Subcutaneous abdominal adipose tissue (tissue), 5 donors: ENCODE measurements around the gene PCDH9.

ENCODE experiments used
- H3K27ac ChIP-seq: one replicate; pipeline ENCODE4 v1.7.0; 2013; ENCODE audit warnings: low read depth, mild to moderate bottlenecking, inconsistent platforms, low read length, moderate library complexity
- H3K27me3 ChIP-seq, 5 donors: one replicate each; pipeline ENCODE4 v1.7.0; 2013; ENCODE audit warnings: low read length in 5 of 5, inconsistent platforms in 1 of 5; ENCODE audit not compliant: control insufficient read depth in 5 of 5, insufficient read depth in 4 of 5
- H3K36me3 ChIP-seq, 5 donors: one replicate each; pipeline ENCODE4 v1.7.0; 2013; ENCODE audit warnings: low read length in 5 of 5; ENCODE audit not compliant: control insufficient read depth in 5 of 5, insufficient read depth in 5 of 5
- H3K4me1 ChIP-seq, 5 donors: one replicate each; pipeline ENCODE4 v1.7.0; 2013; ENCODE audit warnings: low read length in 5 of 5, mild to moderate bottlenecking in 3 of 5, moderate library complexity in 1 of 5; ENCODE audit not compliant: control insufficient read depth in 5 of 5, insufficient read depth in 5 of 5
- H3K4me3 ChIP-seq, 5 donors: one replicate each; pipeline ENCODE4 v1.7.0; 2013; ENCODE audit warnings: low read length in 5 of 5, low read depth in 1 of 5
- H3K9ac ChIP-seq, 5 donors: one replicate each; pipeline ENCODE4 v1.7.0; 2013; ENCODE audit warnings: low read length in 5 of 5, mild to moderate bottlenecking in 4 of 5, moderate library complexity in 3 of 5
- H3K9me3 ChIP-seq, 5 donors: one replicate each; pipeline ENCODE4 v1.7.0; 2013; ENCODE audit warnings: low read length in 5 of 5; ENCODE audit not compliant: control insufficient read depth in 5 of 5
- donor health status: healthy.
- donor health status: healthy.
- donor health status: healthy.
- donor health status: healthy.
- donor health status: healthy.

The PCDH9 gene

DNA sequence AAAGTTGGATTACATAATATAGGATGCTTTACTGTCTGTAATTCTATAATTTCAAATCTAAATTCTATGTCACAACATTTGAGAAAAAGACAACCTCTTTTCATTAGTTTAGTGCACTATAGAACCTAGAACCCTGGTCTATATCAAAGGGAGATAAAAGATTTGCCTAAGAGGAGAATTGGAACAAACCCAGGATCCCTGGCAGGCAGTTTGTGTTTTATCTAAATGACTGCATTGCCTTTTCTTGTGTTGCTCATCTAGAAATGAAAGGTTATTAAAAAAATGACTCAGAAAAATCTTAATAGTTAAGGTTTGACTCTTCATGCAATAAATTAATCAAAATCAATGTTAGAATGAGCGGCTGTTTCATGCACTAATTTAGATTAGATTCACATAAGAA, 96.7 kb downstream of the PCDH9 start:
- H3K9me3 ChIP-seq = no peaks in the 10 kb centered on the region
- no peak overlapping the region for H3K9ac ChIP-seq
- H3K27ac ChIP-seq = no peak overlapping the region
- no peaks in the 10 kb centered on the region for H3K27me3 ChIP-seq
- no peaks in the 10 kb centered on the region for H3K36me3 ChIP-seq
- H3K4me3 ChIP-seq = no peak overlapping the region
- H3K4me1 ChIP-seq = peaks cover 0 to 16% (median 2%) of the 10 kb centered on the region in 5 donors

DNA sequence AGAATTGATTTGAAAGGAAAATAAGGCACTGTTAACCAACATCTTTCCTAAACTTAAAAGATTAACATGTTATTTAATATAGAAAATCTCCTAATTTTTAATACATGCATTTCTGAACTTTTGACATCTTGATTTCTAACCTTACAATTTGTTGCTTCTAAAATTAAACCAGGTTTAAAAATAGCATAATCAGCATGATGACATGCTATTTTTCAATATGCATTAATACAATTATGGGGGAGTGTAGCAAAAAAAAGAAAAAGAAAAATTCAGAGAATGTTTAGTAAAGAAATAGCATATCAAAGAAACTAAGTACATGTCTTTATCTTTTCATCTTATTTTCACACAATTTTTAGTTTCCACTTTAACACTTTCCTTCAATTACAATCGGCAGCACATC, 98.7 kb downstream of the PCDH9 start:
- Histone ChIP-seq H3K4me1 (peaks cover 0 to 12% (median 2%) of the 10 kb centered on the region in 5 donors), H3K27ac (no peak overlapping the region), H3K36me3 (no peaks in the 10 kb centered on the region), H3K9ac (no peak overlapping the region), H3K27me3 (no peaks in the 10 kb centered on the region), H3K4me3 (no peak overlapping the region), H3K9me3 (no peaks in the 10 kb centered on the region)

DNA sequence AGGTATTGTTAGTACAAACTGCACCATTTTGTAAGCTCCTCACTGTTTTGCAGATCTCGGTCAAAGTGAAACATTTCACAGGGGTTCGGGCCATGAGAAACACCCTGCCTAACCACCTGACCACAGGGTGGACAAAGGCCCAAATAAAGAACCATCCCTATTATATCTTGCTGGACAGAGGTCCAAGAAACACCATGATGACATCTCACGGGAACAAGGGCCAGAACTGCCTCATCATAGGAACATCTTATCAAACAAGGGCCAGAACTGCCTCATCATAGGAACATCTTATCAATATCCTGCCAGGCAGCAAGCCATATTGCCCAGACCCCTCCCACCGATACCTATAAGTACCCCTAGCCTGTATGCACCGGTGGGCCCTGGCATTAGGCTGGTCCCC, 99.7 kb downstream of the PCDH9 start:
- peaks cover 0 to 12% (median 2%) of the 10 kb centered on the region in 5 donors for H3K4me1 ChIP-seq
- no peak overlapping the region for H3K27ac ChIP-seq
- H3K9ac ChIP-seq = no peak overlapping the region
- H3K36me3 ChIP-seq = no peaks in the 10 kb centered on the region
- no peaks in the 10 kb centered on the region for H3K9me3 ChIP-seq
- no peaks in the 10 kb centered on the region for H3K27me3 ChIP-seq
- H3K4me3 ChIP-seq = no peak overlapping the region

- Histone ChIP-seq H3K4me3 (no peak overlapping the region), H3K27ac (no peak overlapping the region)
Observed at GRCh38 chr13:67128136-67128535, 102.0 kb downstream of the PCDH9 start.

GRCh38 chr13:67125681-67126080, 104.5 kb downstream of the PCDH9 start:
- H3K27ac ChIP-seq = no peak overlapping the region
- H3K9me3 ChIP-seq = no peaks in the 10 kb centered on the region
- H3K4me3 ChIP-seq = no peak overlapping the region
- H3K36me3 ChIP-seq = no peaks in the 10 kb centered on the region
- peaks cover 0 to 6% (median 0%) of the 10 kb centered on the region in 5 donors for H3K4me1 ChIP-seq
- H3K9ac ChIP-seq = no peak overlapping the region
- H3K27me3 ChIP-seq = no peaks in the 10 kb centered on the region

More at GRCh38 chr13:67128136-67128535, 102.0 kb downstream of the PCDH9 start:
- Histone ChIP-seq H3K36me3 (no peaks in the 10 kb centered on the region), H3K9me3 (no peaks in the 10 kb centered on the region), H3K9ac (no peak overlapping the region), H3K4me1 (no peaks in the 10 kb centered on the region), H3K27me3 (no peaks in the 10 kb centered on the region)

- Histone ChIP-seq H3K36me3 (no peaks in the 10 kb centered on the region), H3K4me1 (peaks cover 0 to 11% (median 0%) of the 10 kb centered on the region in 5 donors), H3K4me3 (no peak overlapping the region), H3K9ac (no peak overlapping the region), H3K27me3 (no peaks in the 10 kb centered on the region), H3K27ac (no peak overlapping the region), H3K9me3 (no peaks in the 10 kb centered on the region)
Observed at GRCh38 chr13:67123165-67123564, 107.0 kb downstream of the PCDH9 start.

- Histone ChIP-seq H3K9me3 (no peaks in the 10 kb centered on the region), H3K4me1 (peaks cover 0 to 12% (median 0%) of the 10 kb centered on the region in 5 donors), H3K9ac (no peak overlapping the region), H3K27me3 (no peaks in the 10 kb centered on the region), H3K4me3 (no peak overlapping the region), H3K36me3 (no peaks in the 10 kb centered on the region), H3K27ac (no peak overlapping the region)
Observed at GRCh38 chr13:67122251-67122650, 107.9 kb downstream of the PCDH9 start.

DNA sequence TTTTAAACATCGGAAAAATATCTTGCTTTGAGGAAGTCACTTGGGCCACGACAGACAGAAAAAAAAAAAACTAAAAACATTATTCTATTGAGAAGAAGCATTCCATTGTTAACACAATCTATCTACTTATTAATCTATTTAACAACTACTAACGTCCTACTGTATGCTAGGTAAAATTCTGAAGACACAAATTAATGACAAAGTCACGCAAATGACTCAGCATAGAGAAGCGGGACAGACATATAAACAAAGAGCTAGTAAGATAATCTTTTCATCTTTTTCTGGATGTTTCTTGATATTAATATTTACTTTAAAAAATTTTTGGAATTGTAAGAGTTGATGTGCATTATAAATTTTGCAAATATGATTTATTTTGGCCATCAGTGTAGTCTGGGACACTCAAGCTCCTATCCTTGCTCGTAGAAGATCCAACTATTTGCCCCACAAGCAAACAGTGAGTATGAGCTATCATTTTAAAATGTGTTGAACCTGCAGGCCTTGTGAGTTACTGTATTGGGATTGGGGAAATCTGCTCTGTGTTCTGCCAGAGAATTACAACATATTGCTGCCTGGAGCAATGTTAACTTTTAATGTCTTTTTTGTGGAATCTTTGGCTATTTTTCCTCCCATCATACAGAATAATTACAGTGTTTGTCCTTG, 109.1 kb downstream of the PCDH9 start:
- H3K9me3 ChIP-seq = no peaks in the 10 kb centered on the region
- no peaks in the 10 kb centered on the region for H3K36me3 ChIP-seq
- H3K4me1 ChIP-seq = peaks cover 0 to 14% (median 0%) of the 10 kb centered on the region in 5 donors
- no peak overlapping the region for H3K9ac ChIP-seq
- no peak overlapping the region for H3K4me3 ChIP-seq
- H3K27ac ChIP-seq = no peak overlapping the region
- H3K27me3 ChIP-seq = no peaks in the 10 kb centered on the region

- no peak overlapping the region for H3K27ac ChIP-seq
- no peaks in the 10 kb centered on the region for H3K27me3 ChIP-seq
- H3K4me3 ChIP-seq = no peak overlapping the region
- H3K9ac ChIP-seq = no peak overlapping the region
- H3K4me1 ChIP-seq = peaks cover 0 to 14% (median 0%) of the 10 kb centered on the region in 5 donors
- no peaks in the 10 kb centered on the region for H3K9me3 ChIP-seq
- no peaks in the 10 kb centered on the region for H3K36me3 ChIP-seq
Observed at GRCh38 chr13:67119481-67119894, 110.6 kb downstream of the PCDH9 start.

DNA sequence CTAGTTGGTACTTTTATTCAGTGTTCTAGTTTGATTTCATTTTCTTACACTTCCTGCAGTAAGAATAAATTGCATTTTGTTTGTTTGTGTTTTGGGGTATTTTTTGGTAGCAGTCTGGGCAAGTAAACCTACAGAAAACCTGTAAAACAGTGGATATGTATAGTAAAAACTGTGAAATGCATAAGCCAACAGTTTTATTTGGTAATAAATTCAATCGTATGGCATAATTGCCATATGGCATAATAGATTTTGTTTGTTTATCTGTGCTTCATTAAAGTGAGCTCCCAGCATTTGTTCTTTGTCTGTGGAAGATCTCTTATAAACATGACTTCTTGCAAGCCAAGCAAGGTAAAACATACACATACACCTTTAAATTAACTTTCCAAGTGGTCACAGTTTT, 111.9 kb downstream of the PCDH9 start:
- peaks cover 0 to 14% (median 0%) of the 10 kb centered on the region in 5 donors for H3K4me1 ChIP-seq
- no peaks in the 10 kb centered on the region for H3K9me3 ChIP-seq
- H3K27ac ChIP-seq = no peak overlapping the region
- no peak overlapping the region for H3K9ac ChIP-seq
- H3K27me3 ChIP-seq = no peaks in the 10 kb centered on the region
- H3K4me3 ChIP-seq = no peak overlapping the region
- no peaks in the 10 kb centered on the region for H3K36me3 ChIP-seq
